H9 (cell line): ENCODE measurements around the gene CPD. TPM values are rescaled to one million over a fixed set of nuclear protein-coding genes. Genes with fewer than 3 reads are reported as not detected.

ENCODE experiments used
- DNase-seq: peaks from one replicate; pipeline ENCODE4 v3.0.0-alpha.2; 2017
- H2AFZ ChIP-seq: one replicate; pipeline ENCODE4 v1.6.1; 2013; ENCODE audit warnings: mild to moderate bottlenecking, low read length, control low read depth, moderate library complexity
- H2AK5ac ChIP-seq: 2 replicates; pipeline ENCODE4 v1.6.1; 2013; ENCODE audit warnings: low read length, control low read depth, mixed read lengths; ENCODE audit not compliant: insufficient read length
- H2BK120ac ChIP-seq: one replicate; pipeline ENCODE4 v1.6.1; 2013; ENCODE audit warnings: low read depth, mild to moderate bottlenecking, low read length, control low read depth, inconsistent platforms; ENCODE audit not compliant: poor library complexity, severe bottlenecking
- H2BK12ac ChIP-seq: 2 replicates; pipeline ENCODE4 v1.6.1; 2013; ENCODE audit warnings: low read length, control low read depth, mixed read lengths, low read depth; ENCODE audit not compliant: insufficient read length
- H2BK15ac ChIP-seq: 2 replicates; pipeline ENCODE4 v1.6.1; 2013; ENCODE audit warnings: low read depth, low read length, control low read depth
- H2BK20ac ChIP-seq: one replicate; pipeline ENCODE4 v1.6.1; 2013; ENCODE audit warnings: low read depth, mild to moderate bottlenecking, low read length, control low read depth, inconsistent platforms; ENCODE audit not compliant: poor library complexity, severe bottlenecking
- H2BK5ac ChIP-seq: 2 replicates; pipeline ENCODE4 v1.6.1; 2013; ENCODE audit warnings: low read length, control low read depth, mixed read lengths; ENCODE audit not compliant: insufficient read length
- H3K14ac ChIP-seq: 2 replicates; pipeline ENCODE4 v1.6.1; 2013; ENCODE audit warnings: low read length, control low read depth; ENCODE audit not compliant: insufficient read depth
- H3K18ac ChIP-seq: 2 replicates; pipeline ENCODE4 v1.6.1; 2013; ENCODE audit warnings: low read depth, mild to moderate bottlenecking, mixed read lengths, low read length, control low read depth; ENCODE audit not compliant: insufficient read length
- H3K23ac ChIP-seq: 2 replicates; pipeline ENCODE4 v1.6.1; 2013; ENCODE audit warnings: low read length, control low read depth, mixed read lengths, low read depth; ENCODE audit not compliant: insufficient read length
- H3K23me2 ChIP-seq: 2 replicates; pipeline ENCODE4 v1.6.1; 2013; ENCODE audit warnings: low read depth, mild to moderate bottlenecking, mixed read lengths, low read length, control low read depth; ENCODE audit not compliant: insufficient read length, poor library complexity, severe bottlenecking
- H3K27ac ChIP-seq: 2 replicates; pipeline ENCODE4 v1.5.1; 2013; ENCODE audit warnings: low read length, control low read depth, mixed read lengths, low read depth; ENCODE audit not compliant: insufficient read length
- H3K27me3 ChIP-seq: 2 replicates; pipeline ENCODE4 v1.6.1; 2013; ENCODE audit warnings: low read length, control low read depth, inconsistent platforms; ENCODE audit not compliant: insufficient read depth
- H3K4ac ChIP-seq: 2 replicates; pipeline ENCODE4 v1.6.1; 2013; ENCODE audit warnings: low read depth, mild to moderate bottlenecking, control low read depth, inconsistent platforms, low read length, moderate library complexity
- H3K4me1 ChIP-seq: 2 replicates; pipeline ENCODE4 v1.6.1; 2013; ENCODE audit warnings: low read length, control low read depth, inconsistent platforms; ENCODE audit not compliant: insufficient read depth
- H3K4me2 ChIP-seq: 2 replicates; pipeline ENCODE4 v1.6.1; 2013; ENCODE audit warnings: low read length, control low read depth, mixed read lengths; ENCODE audit not compliant: insufficient read length, insufficient read depth
- H3K56ac ChIP-seq: 2 replicates; pipeline ENCODE4 v1.6.1; 2013; ENCODE audit warnings: low read depth, mild to moderate bottlenecking, mixed read lengths, low read length, control low read depth; ENCODE audit not compliant: insufficient read length
- H3K79me1 ChIP-seq: 2 replicates; pipeline ENCODE4 v1.6.1; 2013; ENCODE audit warnings: low read depth, mild to moderate bottlenecking, moderate library complexity, low read length, control low read depth, inconsistent platforms; ENCODE audit not compliant: insufficient read depth, poor library complexity, severe bottlenecking
- H3K79me2 ChIP-seq: 2 replicates; pipeline ENCODE4 v1.6.1; 2013; ENCODE audit warnings: low read length, control low read depth, inconsistent platforms; ENCODE audit not compliant: insufficient read depth
- H3K9ac ChIP-seq: 2 replicates; pipeline ENCODE4 v1.6.1; 2013; ENCODE audit warnings: low read length, control low read depth, mixed read lengths; ENCODE audit not compliant: insufficient read length; ENCODE audit errors: extremely low read depth
- H3K9me3 ChIP-seq: one replicate; pipeline ENCODE4 v1.6.1; 2013; ENCODE audit warnings: low read depth, low read length, inconsistent platforms; ENCODE audit not compliant: control insufficient read depth
- H3T11ph ChIP-seq: one replicate; pipeline ENCODE4 v1.6.1; 2013; ENCODE audit warnings: mild to moderate bottlenecking, low read length, control low read depth, inconsistent platforms
- H4K20me1 ChIP-seq: one replicate; pipeline ENCODE4 v1.6.1; 2013; ENCODE audit not compliant: control insufficient read depth, insufficient read length, insufficient read depth
- H4K5ac ChIP-seq: 2 replicates; pipeline ENCODE4 v1.6.1; 2013; ENCODE audit warnings: low read depth, mild to moderate bottlenecking, mixed read lengths, low read length, control low read depth; ENCODE audit not compliant: insufficient read length
- H4K8ac ChIP-seq: replicated peaks from 2 replicates; pipeline ENCODE4 v1.6.1; 2013; ENCODE audit warnings: low read length, control low read depth, mixed read lengths, low read depth; ENCODE audit not compliant: insufficient read length
- H4K91ac ChIP-seq: 2 replicates; pipeline ENCODE4 v1.6.1; 2013; ENCODE audit warnings: low read depth, mild to moderate bottlenecking, moderate library complexity, mixed read lengths, low read length, control low read depth; ENCODE audit not compliant: insufficient read length
- H3K27ac Mint-ChIP-seq, 3 experiments: 2 replicates in 2 of 3; 3 replicates in 1 of 3; pipeline ENCODE4 v1.8.0; 2020 to 2021; ENCODE audit warnings: mixed read lengths in 3 of 3, mild to moderate bottlenecking in 1 of 3, moderate library complexity in 1 of 3
- H3K27me3 Mint-ChIP-seq: 2 replicates; pipeline ENCODE4 v1.8.0; 2021; ENCODE audit warnings: low read depth, mild to moderate bottlenecking, moderate library complexity, mixed read lengths
- H3K36me3 Mint-ChIP-seq, 3 experiments: 2 replicates in 2 of 3; 3 replicates in 1 of 3; pipeline ENCODE4 v1.8.0; 2020 to 2021; ENCODE audit warnings: low read depth in 3 of 3, mixed read lengths in 3 of 3; ENCODE audit not compliant: insufficient read depth in 1 of 3
- H3K4me1 Mint-ChIP-seq, 2 experiments: 2 replicates each; pipeline ENCODE4 v1.8.0; 2020; ENCODE audit warnings: mixed read lengths in 2 of 2
- H3K4me3 Mint-ChIP-seq, 2 experiments: 2 replicates in 1 of 2; 3 replicates in 1 of 2; pipeline ENCODE4 v1.8.0; 2020 to 2021; ENCODE audit warnings: mild to moderate bottlenecking in 2 of 2, mixed read lengths in 2 of 2, moderate library complexity in 1 of 2
- H3K9me3 Mint-ChIP-seq, 2 experiments: 2 replicates in 1 of 2; 3 replicates in 1 of 2; pipeline ENCODE4 v1.8.0; 2020; ENCODE audit warnings: mild to moderate bottlenecking in 2 of 2, mixed read lengths in 2 of 2, moderate library complexity in 1 of 2
- WGBS: extraction: QIAGEN DNeasy Blood & Tissue Kit; methylation state at CpG from one replicate; pipeline ENCODE4 v1.1.7; 2013; ENCODE audit warnings: missing lambda C conversion rate, low lambda C conversion rate, mixed read lengths; ENCODE audit not compliant: insufficient read length; ENCODE audit errors: extremely low coverage; 5-methylcytosine and 5-hydroxymethylcytosine counted together
- total RNA-seq: library from RNA; stranded (reverse); gene quantifications from 2 replicates; pipeline ENCODE4 v1.2.1, GENCODE V29; 2021
- TF ChIP-seq, protein P1 (sequence below): fragments of 200-600 bp; sonication (generic); conservative IDR thresholded peaks from 3 replicates; pipeline ENCODE4 v1.8.0; 2021; ENCODE audit warnings: antibody characterized with exemption, mild to moderate bottlenecking

CPD gene
- total RNA-seq, 1 experiment from 2014 or later, result 47.0 TPM

DNA sequence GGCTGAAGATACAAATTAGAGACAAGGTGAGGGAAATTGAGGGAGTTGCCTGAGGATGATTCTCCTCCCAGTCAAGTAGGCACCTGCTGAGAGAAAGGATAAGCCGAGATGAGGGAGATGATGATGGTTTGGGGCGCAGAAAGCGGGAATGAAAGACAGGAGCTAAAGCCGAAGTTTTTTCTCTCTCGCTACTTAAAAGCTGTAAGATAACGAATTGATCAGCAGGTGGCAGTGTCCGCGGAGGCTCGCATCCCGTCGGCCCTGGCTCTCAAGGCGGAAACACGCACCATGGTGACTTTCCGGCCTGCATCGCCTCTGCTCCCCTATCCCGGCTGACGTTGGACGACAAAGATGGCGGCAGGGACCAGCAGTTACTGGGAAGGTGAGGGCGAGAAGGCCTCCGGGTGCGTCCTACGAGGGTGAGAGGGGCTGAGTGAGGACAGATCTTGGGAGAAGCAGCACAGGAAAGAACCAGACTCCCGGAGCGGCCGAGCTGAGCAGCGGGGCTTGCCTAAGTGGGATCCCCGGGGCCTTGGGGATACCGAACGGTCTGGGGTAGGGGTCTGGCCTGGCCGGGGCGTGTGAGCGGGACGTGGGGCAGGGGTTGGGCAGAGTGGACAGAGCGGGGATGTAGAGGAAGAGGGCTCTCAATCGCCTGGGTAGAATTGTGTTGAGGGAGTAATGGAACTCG lies 98.5 kb downstream of the CPD start, which contains the start of gene GOSR1:
TSS of gene GOSR1 (plus strand) at position 326 of the 691 bp plus-strand sequence. CDS start at position 352, 26 bp downstream.
- WGBS, result no CpG with 5 or more reads among the region's 37 CpGs
- no peak within 1 kb of the TSS for H3K4ac ChIP-seq
- H3K27ac ChIP-seq, result no peak within 1 kb of the TSS
- no peak within 1 kb of the TSS for H3K56ac ChIP-seq
- peak within 1 kb of the TSS; percentile 82 for H2AFZ ChIP-seq
- no peaks in the 10 kb centered on the region; a peak in 1 of 5 replicates for H3K9me3 Mint-ChIP-seq
- peak within 1 kb of the TSS; percentile 5 for H4K5ac ChIP-seq
- no peak within 1 kb of the TSS for H2BK120ac ChIP-seq
- H2BK20ac ChIP-seq, result no peak within 1 kb of the TSS
- H3K36me3 Mint-ChIP-seq, result peaks cover 2 to 26% (median 24%) of the 10 kb centered on the region in 3 experiments; a peak in 6 of 7 replicates
- peak within 1 kb of the TSS; percentile 87; the same call in 1 of the 2 replicates for H3K14ac ChIP-seq
- no peaks in the 10 kb centered on the region for H3K4me1 ChIP-seq
- no peak within 1 kb of the TSS for H2BK15ac ChIP-seq
- no peaks in the 10 kb centered on the region for H3K27me3 ChIP-seq
- H3T11ph ChIP-seq, result no peak within 1 kb of the TSS
- no peak within 1 kb of the TSS for H3K23ac ChIP-seq
- peak within 1 kb of the TSS; percentile 97 to 99 (median 97) for H3K27ac Mint-ChIP-seq
- no peak within 1 kb of the TSS for H4K8ac ChIP-seq
- no peaks in the 10 kb centered on the region for H3K9me3 ChIP-seq
- TF ChIP-seq, protein P1, sequence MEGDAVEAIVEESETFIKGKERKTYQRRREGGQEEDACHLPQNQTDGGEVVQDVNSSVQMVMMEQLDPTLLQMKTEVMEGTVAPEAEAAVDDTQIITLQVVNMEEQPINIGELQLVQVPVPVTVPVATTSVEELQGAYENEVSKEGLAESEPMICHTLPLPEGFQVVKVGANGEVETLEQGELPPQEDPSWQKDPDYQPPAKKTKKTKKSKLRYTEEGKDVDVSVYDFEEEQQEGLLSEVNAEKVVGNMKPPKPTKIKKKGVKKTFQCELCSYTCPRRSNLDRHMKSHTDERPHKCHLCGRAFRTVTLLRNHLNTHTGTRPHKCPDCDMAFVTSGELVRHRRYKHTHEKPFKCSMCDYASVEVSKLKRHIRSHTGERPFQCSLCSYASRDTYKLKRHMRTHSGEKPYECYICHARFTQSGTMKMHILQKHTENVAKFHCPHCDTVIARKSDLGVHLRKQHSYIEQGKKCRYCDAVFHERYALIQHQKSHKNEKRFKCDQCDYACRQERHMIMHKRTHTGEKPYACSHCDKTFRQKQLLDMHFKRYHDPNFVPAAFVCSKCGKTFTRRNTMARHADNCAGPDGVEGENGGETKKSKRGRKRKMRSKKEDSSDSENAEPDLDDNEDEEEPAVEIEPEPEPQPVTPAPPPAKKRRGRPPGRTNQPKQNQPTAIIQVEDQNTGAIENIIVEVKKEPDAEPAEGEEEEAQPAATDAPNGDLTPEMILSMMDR, result peak; percentile 88
- H2AK5ac ChIP-seq, result no peak within 1 kb of the TSS
- peaks cover 14 to 16% of the 10 kb centered on the region in 2 experiments for H3K4me1 Mint-ChIP-seq
- H2BK12ac ChIP-seq, result no peak within 1 kb of the TSS
- H3K4me3 Mint-ChIP-seq, result peak within 1 kb of the TSS; percentile 97 to 99
- H3K9ac ChIP-seq, result peak within 1 kb of the TSS; percentile 90
- peaks cover 7% of the 10 kb centered on the region for H3K79me2 ChIP-seq
- peak within 1 kb of the TSS; percentile 95 for H3K4me2 ChIP-seq
- peak within 1 kb of the TSS; percentile 83 for H3K18ac ChIP-seq
- H2BK5ac ChIP-seq, result peak within 1 kb of the TSS; percentile 0
- H3K27me3 Mint-ChIP-seq, result no peaks in the 10 kb centered on the region; the same call in none of the 2 replicates
- no peaks in the 10 kb centered on the region for H4K20me1 ChIP-seq
- peaks cover 6% of the 10 kb centered on the region for H3K79me1 ChIP-seq
- no peak within 1 kb of the TSS for H4K91ac ChIP-seq
- DNase-seq, result peak; percentile 97
- peaks cover 6% of the 10 kb centered on the region for H3K23me2 ChIP-seq
